C1 segment of cervical spinal cord (tissue), 14 donors: ENCODE data around the gene JOSD1.

Source experiments
- DNase-seq, 14 donors: peaks; one replicate each; lab custom pipeline; 2025; lab: John Stamatoyannopoulos, UW

JOSD1 gene

GRCh38 chr22:38713921-38714320, 13.2 kb upstream of the JOSD1 start:
- DNase-seq, result no peak

- no peak for DNase-seq
Measured at GRCh38 chr22:38712486-38713207, 11.9 kb upstream of the JOSD1 start.

- no peak for DNase-seq
Measured at GRCh38 chr22:38710866-38711265, 10.1 kb upstream of the JOSD1 start.

GRCh38 chr22:38710351-38710750, 9.6 kb upstream of the JOSD1 start:
- no peak for DNase-seq

- no peak for DNase-seq
Measured at GRCh38 chr22:38709306-38709705, 8.6 kb upstream of the JOSD1 start.

- DNase-seq, result no peak
Measured at GRCh38 chr22:38707984-38708383, 7.2 kb upstream of the JOSD1 start.

GRCh38 chr22:38707346-38707745, 6.6 kb upstream of the JOSD1 start:
- DNase-seq, result no peak

GRCh38 chr22:38706901-38707195, 6.1 kb upstream of the JOSD1 start:
- DNase-seq, result no peak

GRCh38 chr22:38706101-38706900, 5.6 kb upstream of the JOSD1 start:
- DNase-seq, result peak in 8 of 14 donors; percentile 17 to 73 (median 58)

- DNase-seq, result peak; percentile 76 to 100 (median 98)
Measured at GRCh38 chr22:38705235-38706100, 4.7 kb upstream of the JOSD1 start, which contains the start of gene GTPBP1. Gene GTPBP1 (plus strand): TSS chr22:38705944. CDS start chr22:38705956, 12 bp downstream.

- no peak for DNase-seq
Measured at GRCh38 chr22:38704654-38705234, 4.0 kb upstream of the JOSD1 start.

- peak in 2 of 14 donors; percentile 67 to 68 for DNase-seq
Measured at GRCh38 chr22:38700270-38700788, 414 bp downstream of the JOSD1 start.

GRCh38 chr22:38699784-38700183, 959 bp downstream of the JOSD1 start:
- peak in 1 of 14 donors; percentile 37 for DNase-seq

GRCh38 chr22:38699143-38699542, 1.6 kb downstream of the JOSD1 start:
- DNase-seq, result no peak

- no peak for DNase-seq
Measured at GRCh38 chr22:38698407-38699094, 2.2 kb downstream of the JOSD1 start.

- no peak for DNase-seq
Measured at GRCh38 chr22:38697425-38698089, 3.2 kb downstream of the JOSD1 start.

GRCh38 chr22:38696606-38697424, 3.9 kb downstream of the JOSD1 start:
- no peak for DNase-seq

GRCh38 chr22:38694940-38695339, 5.8 kb downstream of the JOSD1 start:
- DNase-seq, result no peak

- DNase-seq, result no peak
Measured at GRCh38 chr22:38694049-38694448, 6.7 kb downstream of the JOSD1 start.
